HG03064 (cell line): Measurements from ENCODE around the gene PLA2G4C.
"Not testable (repeated sequence)": the region's sequence is repeated elsewhere in the genome, so short reads cannot be mapped to it uniquely, and the experiment has no call there.

Experiments used
- ATAC-seq: cut with Tn5 transposase; IDR thresholded peaks from one replicate; pipeline ENCODE4 v1.9.1; 2021; ENCODE audit warnings: low read depth; ENCODE audit not compliant: unreplicated experiment

PLA2G4C gene

GRCh38 chr19:48113190-48113917 lies 2.7 kb upstream of the PLA2G4C start:
- ATAC-seq: no peak

- no peak for ATAC-seq
Observed at GRCh38 chr19:48111280-48111679, 663 bp upstream of the PLA2G4C start.

GRCh38 chr19:48108997-48109782 lies 1.4 kb downstream of the PLA2G4C start:
- no peak for ATAC-seq

GRCh38 chr19:48103922-48104321 lies 6.7 kb downstream of the PLA2G4C start:
- no peak for ATAC-seq

- no peak for ATAC-seq
Observed at GRCh38 chr19:48102870-48103751, 7.5 kb downstream of the PLA2G4C start.

- no peak for ATAC-seq
Observed at GRCh38 chr19:48095612-48096175, 14.9 kb downstream of the PLA2G4C start.

GRCh38 chr19:48094855-48095203 lies 15.8 kb downstream of the PLA2G4C start:
- no peak for ATAC-seq

GRCh38 chr19:48094129-48094854 lies 16.3 kb downstream of the PLA2G4C start:
- no peak for ATAC-seq

- ATAC-seq: not testable (repeated sequence)
Observed at GRCh38 chr19:48091111-48091718, 19.4 kb downstream of the PLA2G4C start.

GRCh38 chr19:48090281-48090802 lies 20.3 kb downstream of the PLA2G4C start:
- ATAC-seq: no peak

- ATAC-seq: not testable (repeated sequence)
Observed at GRCh38 chr19:48088991-48089390, 21.6 kb downstream of the PLA2G4C start.

GRCh38 chr19:48085904-48086864 lies 24.4 kb downstream of the PLA2G4C start:
- no peak for ATAC-seq

GRCh38 chr19:48085076-48085475 lies 25.5 kb downstream of the PLA2G4C start:
- no peak for ATAC-seq

GRCh38 chr19:48081106-48081505 lies 29.5 kb downstream of the PLA2G4C start:
- ATAC-seq: no peak

- ATAC-seq: not testable (repeated sequence)
Observed at GRCh38 chr19:48070177-48070769, 40.3 kb downstream of the PLA2G4C start.

- ATAC-seq: no peak
Observed at GRCh38 chr19:48069435-48069834, 41.2 kb downstream of the PLA2G4C start.

- ATAC-seq: no peak
Observed at GRCh38 chr19:48064509-48064908, 46.1 kb downstream of the PLA2G4C start.
